A673 (cell line): Measurements from ENCODE around the gene OFD1. TPM values are rescaled to one million over a fixed set of nuclear protein-coding genes. Genes with fewer than 3 reads are reported as not detected.

Source experiments
- BruUV-seq: library from RNA; stranded (reverse); fragments of 400-500 nt; replicated peaks from 2 replicates; lab custom pipeline; 2021; lab: Mats Ljungman, UMichigan
- CTCF ChIA-PET: fragments of 300-600 bp; sonication (Branson Sonifier 250); formaldehyde crosslinking; loops from one replicate; lab custom pipeline; 2022; ENCODE audit warnings: antibody characterized with exemption; lab: Charles Lee
- POLR2A ChIA-PET: fragments of 300-600 bp; sonication (Branson Sonifier 250); formaldehyde crosslinking; loops from one replicate; lab custom pipeline; 2022; ENCODE audit warnings: antibody characterized with exemption; ENCODE audit not compliant: low non-redundant PET; lab: Charles Lee
- DNase-seq: peaks from one replicate; pipeline ENCODE4 v3.0.0-alpha.2; 2015; ENCODE audit warnings: low spot score
- H3K27ac ChIP-seq: fragments of 200-600 bp; sonication (generic); 2 replicates; pipeline ENCODE4 v1.5.1; 2016; ENCODE audit warnings: mixed run types, low read depth, mild to moderate bottlenecking, mixed read lengths, antibody characterized with exemption, low read length; ENCODE audit not compliant: poor library complexity, severe bottlenecking
- H3K27me3 ChIP-seq: fragments of 200-600 bp; sonication (generic); replicated peaks from 2 replicates; pipeline ENCODE4 v1.6.1; 2017; ENCODE audit warnings: mixed run types, low read depth, mild to moderate bottlenecking, mixed read lengths, antibody characterized with exemption, low read length; ENCODE audit not compliant: insufficient read depth, poor library complexity
- H3K36me3 ChIP-seq: fragments of 200-600 bp; sonication (generic); 2 replicates; pipeline ENCODE4 v1.6.1; 2016; ENCODE audit warnings: mixed run types, mild to moderate bottlenecking, mixed read lengths, antibody characterized with exemption, low read length; ENCODE audit not compliant: insufficient read depth, poor library complexity, severe bottlenecking
- H3K4me1 ChIP-seq: fragments of 200-600 bp; sonication (generic); 2 replicates; pipeline ENCODE4 v1.6.1; 2017; ENCODE audit warnings: mixed run types, mild to moderate bottlenecking, mixed read lengths, antibody characterized with exemption, low read length; ENCODE audit not compliant: insufficient read depth, poor library complexity, severe bottlenecking
- H3K4me3 ChIP-seq: fragments of 200-600 bp; sonication (generic); 2 replicates; pipeline ENCODE4 v1.5.1; 2016; ENCODE audit warnings: low read depth, mixed run types, mild to moderate bottlenecking, mixed read lengths, low read length; ENCODE audit not compliant: poor library complexity, severe bottlenecking
- H3K9me3 ChIP-seq: fragments of 200-600 bp; sonication (generic); 2 replicates; pipeline ENCODE4 v1.6.1; 2016; ENCODE audit warnings: mixed run types, low read depth, mild to moderate bottlenecking, mixed read lengths, antibody characterized with exemption, low read length; ENCODE audit not compliant: poor library complexity, severe bottlenecking
- EZH2 ChIP-seq: fragments of 200-600 bp; sonication (generic); IDR thresholded peaks from 2 replicates; pipeline ENCODE4 v1.6.1; 2017; ENCODE audit warnings: borderline replicate concordance, low read depth, mild to moderate bottlenecking, mixed read lengths, antibody characterized with exemption, low read length; ENCODE audit not compliant: poor library complexity, severe bottlenecking
- intact Hi-C: fragments of 100-400 bp; cut with micrococcal nuclease; formaldehyde crosslinking; loops from one replicate; pipeline ENCODE4 v1.10.0; 2022; ENCODE audit not compliant: unreplicated experiment
- total RNA-seq: library from RNA; stranded (reverse); gene quantifications from 2 replicates; pipeline ENCODE4 v1.2.3, GENCODE V29; 2021
- TF ChIP-seq, protein P1 (sequence below): fragments of 300-800, 200-600 bp; sonication (generic); conservative IDR thresholded peaks from 2 replicates; pipeline ENCODE4 v1.5.1; 2017; ENCODE audit warnings: low read depth, mild to moderate bottlenecking, antibody characterized with exemption, low read length, moderate library complexity, mixed read lengths

OFD1 gene
- total RNA-seq, 1 experiment from 2014 or later = 28.6 TPM

DNA sequence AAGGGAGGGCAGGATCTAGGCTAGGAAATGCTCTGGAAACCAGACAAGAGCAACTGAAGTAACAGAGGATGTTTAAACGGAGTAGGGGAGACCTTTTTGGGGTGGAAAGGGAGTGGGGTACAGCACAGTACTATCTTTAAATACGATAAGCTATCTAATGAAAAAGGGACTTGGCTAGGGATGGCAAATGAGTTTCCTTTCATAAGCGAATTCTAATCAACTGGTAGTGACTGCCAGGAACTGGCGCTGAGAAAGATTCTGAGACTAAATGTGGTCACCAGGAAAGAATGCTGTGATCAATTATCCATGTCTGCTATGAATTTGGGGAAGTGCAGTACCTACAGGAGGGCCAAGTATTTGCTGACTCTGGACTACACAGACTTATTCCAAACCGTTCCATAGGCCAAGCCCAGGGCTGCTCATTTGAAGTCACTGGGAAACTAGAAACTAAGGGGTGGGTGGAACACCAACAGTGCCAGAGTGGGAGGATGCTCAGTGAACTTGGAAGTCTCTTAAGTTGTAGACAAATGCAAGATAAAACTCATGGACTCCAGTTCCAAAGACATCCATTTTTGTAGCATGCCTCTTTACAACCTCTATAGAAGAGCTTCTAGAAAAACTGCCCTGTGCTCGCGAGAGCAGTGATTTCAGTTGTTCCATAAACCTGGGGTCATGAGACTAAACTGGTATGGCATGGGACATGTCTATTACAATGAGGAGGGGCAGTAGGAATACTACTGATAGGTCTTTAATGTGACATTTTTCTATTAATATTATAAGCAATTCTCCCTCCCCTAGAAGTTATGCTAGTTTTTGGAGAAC is 2.1 kb upstream of the OFD1 start:
- intact Hi-C loops = loop anchor here (5.0 kb wide), 1 partner anchor 80 kb away; the partner anchor contains the start of gene TCEANC
- H3K9me3 ChIP-seq = no peaks in the 10 kb centered on the region
- no TSS peak for BruUV-seq
- CTCF ChIA-PET = no interaction called here
- no peak overlapping the region for H3K4me3 ChIP-seq
- no peak overlapping the region for H3K27ac ChIP-seq
- H3K36me3 ChIP-seq = no peaks in the 10 kb centered on the region
- POLR2A ChIA-PET = no interaction called here
- DNase-seq = peak; percentile 5
- no peaks in the 10 kb centered on the region for H3K27me3 ChIP-seq
- no peak for TF ChIP-seq EZH2
- TF ChIP-seq, protein P1, sequence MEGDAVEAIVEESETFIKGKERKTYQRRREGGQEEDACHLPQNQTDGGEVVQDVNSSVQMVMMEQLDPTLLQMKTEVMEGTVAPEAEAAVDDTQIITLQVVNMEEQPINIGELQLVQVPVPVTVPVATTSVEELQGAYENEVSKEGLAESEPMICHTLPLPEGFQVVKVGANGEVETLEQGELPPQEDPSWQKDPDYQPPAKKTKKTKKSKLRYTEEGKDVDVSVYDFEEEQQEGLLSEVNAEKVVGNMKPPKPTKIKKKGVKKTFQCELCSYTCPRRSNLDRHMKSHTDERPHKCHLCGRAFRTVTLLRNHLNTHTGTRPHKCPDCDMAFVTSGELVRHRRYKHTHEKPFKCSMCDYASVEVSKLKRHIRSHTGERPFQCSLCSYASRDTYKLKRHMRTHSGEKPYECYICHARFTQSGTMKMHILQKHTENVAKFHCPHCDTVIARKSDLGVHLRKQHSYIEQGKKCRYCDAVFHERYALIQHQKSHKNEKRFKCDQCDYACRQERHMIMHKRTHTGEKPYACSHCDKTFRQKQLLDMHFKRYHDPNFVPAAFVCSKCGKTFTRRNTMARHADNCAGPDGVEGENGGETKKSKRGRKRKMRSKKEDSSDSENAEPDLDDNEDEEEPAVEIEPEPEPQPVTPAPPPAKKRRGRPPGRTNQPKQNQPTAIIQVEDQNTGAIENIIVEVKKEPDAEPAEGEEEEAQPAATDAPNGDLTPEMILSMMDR = no peak
- no peaks in the 10 kb centered on the region for H3K4me1 ChIP-seq

DNA sequence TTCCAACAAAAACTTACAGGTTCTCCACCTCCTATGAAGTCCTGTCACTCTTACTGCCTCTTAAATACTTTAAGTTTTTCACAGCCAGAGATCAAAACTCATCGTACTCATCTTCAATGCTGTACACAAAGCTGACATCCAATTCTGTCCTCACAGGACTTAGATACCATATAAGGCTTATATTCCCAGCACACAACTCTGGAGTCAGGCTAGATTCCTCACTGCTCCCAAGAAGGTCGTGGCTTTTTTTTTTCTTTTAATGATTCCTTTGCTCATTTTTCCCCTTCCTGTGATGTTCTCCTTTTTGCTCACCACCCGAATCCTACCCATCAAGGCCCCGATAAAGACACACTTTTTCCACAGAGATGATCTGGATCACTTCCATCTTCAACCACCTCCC is 1.0 kb upstream of the OFD1 start:
- H3K27me3 ChIP-seq = no peaks in the 10 kb centered on the region
- TSS peak; percentile 60 for BruUV-seq
- no peak for DNase-seq
- H3K36me3 ChIP-seq = no peaks in the 10 kb centered on the region
- TF ChIP-seq, protein P1 = no peak
- TF ChIP-seq EZH2 = no peak
- ChIA-PET POLR2A (no interaction called here), CTCF (interaction anchor here (0.6 kb wide), 1 partner anchor 28 kb away, joined by 4 read pairs; no protein-coding TSS in a partner anchor)
- no peaks in the 10 kb centered on the region for H3K9me3 ChIP-seq
- H3K4me3 ChIP-seq = peak overlapping the region; percentile 73
- intact Hi-C loops = loop anchor here (5.0 kb wide), 1 partner anchor 81 kb away; the partner anchor contains the start of gene TCEANC
- H3K27ac ChIP-seq = peak overlapping the region; percentile 82
- no peaks in the 10 kb centered on the region for H3K4me1 ChIP-seq

DNA sequence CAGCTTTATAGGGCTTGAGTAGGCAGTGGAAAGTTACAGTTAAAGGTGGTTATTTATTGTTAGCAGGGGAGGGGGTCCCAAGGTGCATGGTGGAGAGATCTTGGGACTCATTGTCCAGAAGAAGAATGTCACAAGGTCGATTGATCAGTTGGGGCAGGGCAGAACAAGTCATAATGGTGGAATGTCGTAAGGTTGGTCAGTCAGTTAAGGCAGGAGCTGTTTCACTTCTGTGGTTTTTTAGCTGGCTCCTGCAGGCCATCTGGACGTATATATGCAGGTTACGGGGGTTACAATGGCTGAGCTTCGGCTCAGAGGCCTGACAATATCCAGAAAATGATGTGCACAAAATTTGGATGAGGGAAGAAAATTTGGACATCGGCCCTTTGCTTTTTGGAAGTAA is 7.1 kb downstream of the OFD1 start:
- no peak for DNase-seq
- no peaks in the 10 kb centered on the region for H3K4me1 ChIP-seq
- POLR2A ChIA-PET = no interaction called here
- CTCF ChIA-PET = no interaction called here
- H3K4me3 ChIP-seq = no peak overlapping the region
- no peaks in the 10 kb centered on the region for H3K27me3 ChIP-seq
- H3K9me3 ChIP-seq = no peaks in the 10 kb centered on the region
- TF ChIP-seq EZH2 = no peak
- TF ChIP-seq, protein P1 = no peak
- BruUV-seq = no TSS peak
- intact Hi-C loops = no loop called here
- H3K36me3 ChIP-seq = peaks cover 7% of the 10 kb centered on the region
- H3K27ac ChIP-seq = no peak overlapping the region
